ENCODE data around the gene DPH7.
"Not testable (repeated sequence)": the region's sequence is repeated elsewhere in the genome, so short reads cannot be mapped to it uniquely, and the experiment has no call there.

The DPH7 gene

GRCh38 chr9:137516144-137516917 lies 62.4 kb downstream of the DPH7 start:
- DNase-seq = no peak

- no peak for DNase-seq
Measured at GRCh38 chr9:137515338-137515724, 63.4 kb downstream of the DPH7 start.

- DNase-seq = no peak
Measured at GRCh38 chr9:137514691-137515337, 63.9 kb downstream of the DPH7 start.

GRCh38 chr9:137513801-137514570 lies 64.7 kb downstream of the DPH7 start:
- DNase-seq = not testable (repeated sequence)

- not testable (repeated sequence) for DNase-seq
Measured at GRCh38 chr9:137513136-137513535, 65.6 kb downstream of the DPH7 start.

- DNase-seq = no peak
Measured at GRCh38 chr9:137511758-137512463, 66.8 kb downstream of the DPH7 start.

- not testable (repeated sequence) for DNase-seq
Measured at GRCh38 chr9:137511126-137511525, 67.6 kb downstream of the DPH7 start.

- no peak for DNase-seq
Measured at GRCh38 chr9:137509198-137509597, 69.5 kb downstream of the DPH7 start.

GRCh38 chr9:137506702-137507171 lies 72.0 kb downstream of the DPH7 start:
- no peak for DNase-seq

GRCh38 chr9:137506274-137506673 lies 72.5 kb downstream of the DPH7 start:
- no peak for DNase-seq

GRCh38 chr9:137505421-137506140 lies 73.1 kb downstream of the DPH7 start:
- DNase-seq = no peak

Data from activated CD4-positive, alpha-beta T cell treated with anti-CD3 and anti-CD28 coated beads for 48 hours (primary cell).